SU-DHL-6 (cell line): Measurements from ENCODE around the gene SPINT3.

ENCODE experiments used
- CTCF ChIP-seq: fragments of 200-600 bp; sonication (generic); IDR thresholded peaks from one replicate; pipeline ENCODE4 v1.5.1; 2017; ENCODE audit warnings: antibody characterized with exemption, mild to moderate bottlenecking, low read length, moderate library complexity; ENCODE audit not compliant: insufficient read depth, poor library complexity, severe bottlenecking
- EZH2phosphoT487 ChIP-seq: fragments of 200-600 bp; sonication (generic), shearing (Covaris generic); conservative IDR thresholded peaks from 2 replicates; pipeline ENCODE4 v1.6.1; 2018; ENCODE audit warnings: mild to moderate bottlenecking, antibody characterized with exemption, low read length, moderate library complexity, mixed read lengths

- TF ChIP-seq CTCF (no peak), EZH2phosphoT487 (no peak)
Measured at GRCh38 chr20:45545351-45545750, 29.9 kb upstream of the SPINT3 start.
